GM21576 (cell line): ENCODE data around the gene HMGA1.
"Not testable (repeated sequence)": the region's sequence is repeated elsewhere in the genome, so short reads cannot be mapped to it uniquely, and the experiment has no call there.

Experiments used
- ATAC-seq: cut with Tn5 transposase; IDR thresholded peaks from one replicate; pipeline ENCODE4 v1.9.1; 2021; ENCODE audit warnings: mild to moderate bottlenecking, moderate library complexity; ENCODE audit not compliant: unreplicated experiment

The HMGA1 gene

GRCh38 chr6:34239893-34240292 lies 3.2 kb downstream of the HMGA1 start:
- ATAC-seq: no peak

- no peak for ATAC-seq
These were observed 3.9 kb downstream of the HMGA1 start for GRCh38 chr6:34240329-34241248.

DNA sequence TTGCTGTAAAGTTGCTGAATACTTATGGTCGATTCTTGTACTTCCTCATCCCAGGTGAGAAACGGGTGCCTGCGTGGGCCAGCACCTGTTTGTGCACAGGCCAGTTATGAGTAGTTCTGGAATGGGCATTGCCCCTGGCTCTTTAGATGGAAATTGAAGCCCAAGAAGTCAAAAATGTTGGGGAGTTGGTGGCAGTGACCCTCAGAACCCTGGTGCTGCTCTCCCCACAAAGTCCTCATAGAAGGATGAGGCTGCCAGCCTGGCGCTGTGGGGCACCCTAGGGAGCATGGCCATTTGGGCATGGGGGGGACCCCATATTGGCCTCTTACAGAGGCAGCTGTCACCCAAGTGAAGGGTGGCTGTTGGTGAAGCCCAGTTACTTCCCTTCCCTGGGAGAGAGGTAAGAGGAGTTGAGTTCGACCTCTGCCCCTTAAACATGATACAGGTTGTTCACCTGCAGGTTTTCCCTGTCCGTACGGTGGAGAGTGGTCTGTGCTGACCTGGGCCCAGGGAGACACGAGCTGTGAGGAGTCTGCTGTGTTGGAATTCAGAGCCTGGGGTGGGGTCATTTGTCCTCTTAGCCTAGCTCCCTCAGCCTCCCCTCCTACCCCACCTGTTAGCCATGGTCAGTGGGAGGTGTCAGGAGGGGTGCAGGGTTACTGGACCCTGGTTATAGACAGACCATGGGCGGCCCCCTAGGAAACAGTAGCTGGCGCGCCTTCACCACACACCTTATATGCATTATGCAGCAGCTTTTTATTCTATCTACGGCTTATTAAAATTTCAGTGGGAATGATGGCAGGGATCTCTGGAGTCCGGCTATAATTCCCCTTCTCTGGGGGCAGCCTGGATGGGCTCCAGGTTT lies 4.9 kb downstream of the HMGA1 start:
- no peak for ATAC-seq

DNA sequence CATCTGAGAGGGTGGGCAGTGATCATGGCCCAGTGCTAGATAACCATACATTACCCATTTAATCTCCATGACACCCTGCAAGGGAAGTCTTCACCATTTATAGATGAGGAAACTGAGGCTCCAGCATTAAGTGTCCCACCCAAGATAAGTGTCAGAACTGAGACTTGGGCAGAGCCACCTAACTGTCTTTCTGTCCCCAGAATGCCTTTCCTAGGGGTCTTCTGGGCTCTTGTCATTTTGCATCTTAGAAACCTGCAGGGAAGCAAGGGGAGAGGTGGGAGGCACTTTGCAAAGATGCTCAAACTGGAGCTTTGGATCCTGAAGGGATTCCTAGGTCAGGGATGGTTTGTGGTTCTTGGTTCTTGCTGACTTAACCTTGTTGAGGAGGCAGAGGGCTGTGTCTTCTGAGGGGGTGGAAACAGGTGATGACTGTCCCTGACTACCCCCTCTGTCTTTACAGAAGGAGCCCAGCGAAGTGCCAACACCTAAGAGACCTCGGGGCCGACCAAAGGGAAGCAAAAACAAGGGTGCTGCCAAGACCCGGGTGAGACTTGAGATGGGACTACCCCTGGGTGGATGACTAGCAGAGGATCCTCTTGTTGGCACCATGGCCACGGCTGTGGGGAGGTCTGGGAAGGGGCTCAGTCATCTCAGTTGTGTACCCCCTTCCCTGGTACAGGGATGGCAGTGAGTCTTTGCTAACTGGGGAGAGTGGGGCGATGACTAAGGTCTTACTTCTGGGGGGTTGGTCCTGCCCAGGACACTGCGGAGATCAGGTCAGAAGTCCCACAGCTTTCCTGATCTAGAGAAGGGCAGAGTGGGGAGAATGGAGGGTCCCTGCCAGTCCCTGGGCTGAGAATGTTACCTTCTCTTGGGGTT lies 5.8 kb downstream of the HMGA1 start:
- no peak for ATAC-seq

GRCh38 chr6:34243131-34243771 lies 6.6 kb downstream of the HMGA1 start:
- ATAC-seq: no peak

DNA sequence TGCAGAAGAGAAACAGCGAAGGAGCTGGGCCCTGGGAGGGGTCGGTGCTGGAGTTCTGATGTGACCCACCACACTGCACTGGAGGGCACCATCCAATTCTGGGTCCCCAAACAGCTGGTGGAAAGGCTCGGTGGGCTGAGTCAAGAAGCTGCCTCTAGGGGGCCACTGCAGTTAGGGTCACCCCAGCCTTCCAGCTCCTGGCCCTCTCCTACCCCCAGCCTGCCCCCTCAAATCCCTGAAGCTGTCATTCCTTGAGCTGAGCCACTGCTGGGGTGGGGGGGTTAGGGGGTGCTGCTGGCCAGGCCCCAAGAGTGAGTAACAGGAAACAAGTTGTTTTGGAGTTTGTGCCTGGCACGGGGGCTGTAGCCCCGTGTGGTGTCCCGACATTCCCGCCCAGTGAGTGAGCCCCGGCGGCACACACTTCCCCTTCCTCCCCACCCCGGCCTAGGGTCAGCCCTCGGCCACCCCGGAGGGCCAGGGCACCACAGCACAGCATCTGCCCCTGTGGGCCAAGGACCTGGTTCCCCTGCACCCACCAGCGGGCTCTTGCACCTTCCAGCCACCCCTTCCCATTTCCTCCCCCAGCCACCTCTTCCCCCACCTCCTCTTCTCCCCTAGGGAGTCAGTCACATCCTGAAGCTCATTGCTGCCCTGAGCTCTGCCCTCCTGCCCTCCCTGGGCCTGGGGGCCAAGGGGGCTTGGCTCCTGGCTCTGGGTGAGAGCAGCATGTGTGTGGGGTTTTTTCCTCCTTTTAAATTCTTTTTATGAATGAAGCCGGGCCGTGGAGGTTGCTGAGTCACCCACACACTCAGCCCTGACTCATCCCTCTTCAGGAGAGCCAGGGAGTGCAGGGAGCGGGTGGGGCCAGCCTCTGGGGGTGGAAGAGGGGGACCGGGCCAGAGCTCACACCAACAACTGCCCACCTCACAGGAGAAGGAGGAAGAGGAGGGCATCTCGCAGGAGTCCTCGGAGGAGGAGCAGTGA lies 7.5 kb downstream of the HMGA1 start:
- ATAC-seq: no peak

DNA sequence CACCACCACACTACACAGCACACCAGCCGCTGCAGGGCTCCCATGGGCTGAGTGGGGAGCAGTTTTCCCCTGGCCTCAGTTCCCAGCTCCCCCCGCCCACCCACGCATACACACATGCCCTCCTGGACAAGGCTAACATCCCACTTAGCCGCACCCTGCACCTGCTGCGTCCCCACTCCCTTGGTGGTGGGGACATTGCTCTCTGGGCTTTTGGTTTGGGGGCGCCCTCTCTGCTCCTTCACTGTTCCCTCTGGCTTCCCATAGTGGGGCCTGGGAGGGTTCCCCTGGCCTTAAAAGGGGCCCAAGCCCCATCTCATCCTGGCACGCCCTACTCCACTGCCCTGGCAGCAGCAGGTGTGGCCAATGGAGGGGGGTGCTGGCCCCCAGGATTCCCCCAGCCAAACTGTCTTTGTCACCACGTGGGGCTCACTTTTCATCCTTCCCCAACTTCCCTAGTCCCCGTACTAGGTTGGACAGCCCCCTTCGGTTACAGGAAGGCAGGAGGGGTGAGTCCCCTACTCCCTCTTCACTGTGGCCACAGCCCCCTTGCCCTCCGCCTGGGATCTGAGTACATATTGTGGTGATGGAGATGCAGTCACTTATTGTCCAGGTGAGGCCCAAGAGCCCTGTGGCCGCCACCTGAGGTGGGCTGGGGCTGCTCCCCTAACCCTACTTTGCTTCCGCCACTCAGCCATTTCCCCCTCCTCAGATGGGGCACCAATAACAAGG lies 8.5 kb downstream of the HMGA1 start:
- ATAC-seq: not testable (repeated sequence)

DNA sequence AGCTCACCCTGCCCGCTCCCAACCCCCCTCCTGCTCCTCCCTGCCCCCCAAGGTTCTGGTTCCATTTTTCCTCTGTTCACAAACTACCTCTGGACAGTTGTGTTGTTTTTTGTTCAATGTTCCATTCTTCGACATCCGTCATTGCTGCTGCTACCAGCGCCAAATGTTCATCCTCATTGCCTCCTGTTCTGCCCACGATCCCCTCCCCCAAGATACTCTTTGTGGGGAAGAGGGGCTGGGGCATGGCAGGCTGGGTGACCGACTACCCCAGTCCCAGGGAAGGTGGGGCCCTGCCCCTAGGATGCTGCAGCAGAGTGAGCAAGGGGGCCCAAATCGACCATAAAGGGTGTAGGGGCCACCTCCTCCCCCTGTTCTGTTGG lies 9.1 kb downstream of the HMGA1 start:
- ATAC-seq: not testable (repeated sequence)

- ATAC-seq: no peak
These were observed 9.5 kb downstream of the HMGA1 start for GRCh38 chr6:34246249-34246562.

DNA sequence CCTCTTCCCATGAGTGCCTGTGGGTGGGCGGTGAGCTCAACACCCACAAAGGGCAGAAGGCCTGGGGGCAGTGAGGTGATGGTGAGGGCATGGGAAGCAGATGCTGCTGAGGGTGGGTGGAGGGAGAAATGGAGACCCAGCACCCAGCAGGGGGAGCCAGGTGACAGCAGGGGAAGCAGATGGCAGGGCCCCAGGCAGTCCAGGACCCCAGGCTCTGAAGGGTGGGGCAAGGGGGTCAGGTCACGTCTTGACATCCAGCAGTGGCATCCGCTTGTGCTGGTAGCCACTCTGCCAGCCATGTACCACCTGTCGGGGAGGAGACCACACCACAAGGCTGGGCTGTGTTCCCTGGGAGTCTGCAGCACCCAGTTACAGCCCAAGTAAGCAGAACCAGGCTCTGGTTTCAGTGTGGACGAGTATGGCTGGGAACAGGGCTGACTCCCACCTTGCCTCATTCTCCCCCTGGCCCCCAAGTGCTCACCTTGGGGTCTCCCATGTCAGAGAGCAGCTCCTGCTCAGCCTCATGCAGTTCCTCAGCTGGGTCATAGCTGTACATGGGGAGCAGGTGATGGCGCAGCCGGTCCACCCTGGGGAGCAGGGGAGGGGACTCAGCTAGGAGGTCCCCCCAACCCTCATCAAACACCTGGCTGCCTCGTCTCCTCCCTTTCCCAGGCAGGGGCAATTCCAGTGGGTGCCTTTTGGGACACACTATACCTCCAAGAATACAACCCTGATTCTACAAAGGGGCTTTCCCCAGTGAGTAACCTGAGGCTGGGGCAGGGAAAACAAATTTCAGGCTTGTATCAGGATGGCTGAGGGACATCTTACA lies 10.1 kb downstream of the HMGA1 start:
- ATAC-seq: no peak

- ATAC-seq: no peak
These were observed 11.0 kb downstream of the HMGA1 start for GRCh38 chr6:34247481-34248197.

DNA sequence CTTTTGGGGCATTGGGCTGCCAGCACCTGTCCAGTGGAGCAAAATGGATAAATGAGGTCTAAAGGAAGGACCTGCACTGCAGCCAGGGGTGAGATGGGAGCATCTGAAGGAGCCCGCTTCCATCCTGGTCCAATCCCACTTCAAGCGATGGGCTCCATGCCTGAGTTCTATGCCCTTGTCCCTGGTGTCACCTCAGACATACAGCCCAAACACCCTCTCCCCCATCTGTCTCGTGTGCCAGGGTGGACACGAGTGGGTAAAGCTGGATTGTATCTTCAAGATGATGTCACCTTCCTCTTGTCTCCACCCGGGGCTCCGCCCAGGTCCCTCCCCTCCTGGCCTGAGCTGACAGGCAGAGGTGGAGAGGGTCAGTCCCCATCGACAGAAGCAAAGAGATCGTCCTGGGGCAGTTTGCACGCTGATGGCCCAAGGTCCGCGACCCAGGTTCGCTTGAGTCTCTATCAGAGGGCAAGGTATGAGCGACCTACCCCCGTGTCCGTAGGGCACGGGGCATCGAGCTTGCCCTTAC lies 11.6 kb downstream of the HMGA1 start:
- peak; percentile 13 for ATAC-seq

DNA sequence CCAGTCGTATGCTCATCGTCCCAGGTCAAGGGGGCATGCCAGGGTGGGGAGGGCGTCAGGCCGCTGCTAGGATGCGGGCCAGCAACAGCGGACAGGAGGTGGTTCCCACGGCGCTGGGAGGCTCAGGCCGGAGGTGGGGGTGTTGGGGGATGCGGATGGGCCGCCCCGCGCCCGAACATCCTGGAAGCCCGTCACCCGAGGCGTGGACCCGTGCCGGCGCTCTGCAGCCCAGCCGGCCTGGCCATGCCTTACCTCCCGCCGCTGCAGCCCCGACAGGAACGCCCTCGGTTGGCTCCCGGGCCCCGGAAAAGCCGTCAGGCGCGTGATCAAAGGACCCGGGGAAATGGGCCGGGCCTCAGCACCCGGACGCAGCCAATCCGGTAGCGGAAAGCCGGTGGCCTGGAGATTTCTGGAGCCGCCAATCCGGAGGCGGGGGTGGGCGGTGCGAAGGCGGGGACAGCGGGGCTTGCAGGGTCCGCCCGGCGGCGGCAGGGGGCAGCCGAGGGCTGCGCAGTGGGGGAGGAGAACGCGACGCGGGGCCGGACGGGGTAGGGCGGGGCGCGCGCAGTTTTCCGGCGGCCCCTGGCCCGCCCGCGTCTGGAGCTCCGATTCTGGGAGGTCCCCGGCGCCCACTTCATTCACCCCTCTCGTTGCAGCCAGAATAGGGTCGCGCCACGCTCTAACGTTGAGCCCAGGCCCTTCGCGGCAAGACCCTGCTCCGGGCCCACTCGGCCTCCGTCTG lies 12.2 kb downstream of the HMGA1 start, which contains the start of gene SMIM29:
SMIM29 (minus strand) TSS at position 280 of the 742 bp plus-strand sequence. CDS start 1,215 bp downstream, outside the sequence.
- ATAC-seq: peak; percentile 65

- peak; percentile 28 for ATAC-seq
These were observed 13.0 kb downstream of the HMGA1 start for GRCh38 chr6:34249469-34250261.

DNA sequence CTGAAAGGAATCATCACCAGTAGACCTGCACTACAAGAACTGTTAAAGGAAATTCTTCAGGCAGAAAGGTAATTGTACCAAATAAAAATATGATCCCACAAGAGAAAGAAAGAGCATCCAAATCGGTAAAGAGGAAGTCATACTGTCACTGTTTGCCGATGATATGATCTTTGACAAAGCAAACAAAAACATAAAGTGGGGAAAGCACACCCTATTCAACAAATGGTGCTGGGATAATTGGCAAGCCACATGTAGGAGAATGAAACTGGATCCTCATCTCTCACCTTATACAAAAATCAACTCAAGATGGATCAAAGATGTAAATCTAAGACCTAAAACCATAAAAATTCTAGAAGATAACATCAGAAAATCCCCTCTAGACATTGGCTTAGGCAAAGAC lies 15.7 kb downstream of the HMGA1 start:
- not testable (repeated sequence) for ATAC-seq
